GM12878 (cell line): ENCODE measurements around the gene STARD4. TPM values are rescaled to one million over a fixed set of nuclear protein-coding genes. Genes with fewer than 3 reads are reported as not detected.

Experiments
- ATAC-seq: fragments of 200-7000 bp; cut with Tn5 transposase; 3 replicates; pipeline ENCODE4 v1.9.1; 2020; ENCODE audit warnings: mild to moderate bottlenecking, moderate library complexity
- BruUV-seq: library from RNA; stranded (reverse); fragments of 400-500 nt; replicated peaks from 2 replicates; lab custom pipeline; 2021; lab: Mats Ljungman, UMichigan
- CTCF ChIA-PET: fragments of 300-600 bp; sonication (Branson Sonifier 250); formaldehyde crosslinking; extraction: SDS; loops from one replicate; lab custom pipeline; 2021; ENCODE audit warnings: inconsistent platforms; lab: Yijun Ruan, JAX
- POLR2A ChIA-PET: fragments of 350-600 bp; formaldehyde crosslinking; extraction: SDS; loops from one replicate; lab custom pipeline; 2021; ENCODE audit warnings: inconsistent platforms; lab: Charles Lee
- RAD21 ChIA-PET: fragments of 300-600 bp; sonication (Branson Sonifier 250); formaldehyde crosslinking; loops from one replicate; lab custom pipeline; 2023; ENCODE audit warnings: antibody characterized with exemption; ENCODE audit not compliant: unreplicated experiment; lab: Charles Lee
- SMC1A ChIA-PET: fragments of 300-600 bp; sonication (Branson Sonifier 250); formaldehyde crosslinking; loops from one replicate; lab custom pipeline; 2023; ENCODE audit not compliant: unreplicated experiment, uncharacterized antibody; lab: Charles Lee
- DNase-seq: peaks from one replicate; pipeline ENCODE4 v3.0.0-alpha.2; 2011; ENCODE audit warnings: low read depth, low spot score
- FAIRE-seq: peaks from 3 replicates; lab custom pipeline; 2011; peaks lifted over from hg19 to GRCh38; lab: Jason Lieb, UNC
- H2AFZ ChIP-seq: 2 replicates; pipeline ENCODE4 v1.6.0; 2011; ENCODE audit warnings: low read depth, low read length, control low read depth; ENCODE audit not compliant: control insufficient read depth
- H3K27ac ChIP-seq: 2 replicates; pipeline ENCODE4 v1.5.1; 2011; ENCODE audit warnings: control low read depth; ENCODE audit not compliant: control insufficient read depth, insufficient read depth
- H3K27me3 ChIP-seq, 2 experiments: replicated peaks in 1 of 2; 2 replicates each; pipeline versions ENCODE4 v1.6.0 to v1.6.1; 2011; ENCODE audit warnings: low read length in 1 of 2; ENCODE audit not compliant: control insufficient read depth in 2 of 2, insufficient read depth in 2 of 2
- H3K36me3 ChIP-seq, 2 experiments: 2 replicates each; pipeline ENCODE4 v1.5.1; 2011; ENCODE audit warnings: low read length in 1 of 2; ENCODE audit not compliant: control insufficient read depth in 2 of 2, insufficient read depth in 2 of 2
- H3K4me1 ChIP-seq: 2 replicates; pipeline ENCODE4 v1.6.1; 2011; ENCODE audit warnings: mild to moderate bottlenecking, low read length, moderate library complexity, mixed read lengths; ENCODE audit not compliant: control insufficient read depth, insufficient read depth
- H3K4me2 ChIP-seq: 2 replicates; pipeline ENCODE4 v1.6.0; 2011; ENCODE audit warnings: control low read depth; ENCODE audit not compliant: control insufficient read depth, insufficient read depth
- H3K4me3 ChIP-seq: fragments of 200-600 bp; sonication (generic); 2 replicates; pipeline ENCODE4 v1.5.1; 2016
- H3K79me2 ChIP-seq: 2 replicates; pipeline ENCODE4 v1.6.0; 2011; ENCODE audit warnings: low read length; ENCODE audit not compliant: control insufficient read depth, insufficient read depth
- H3K9ac ChIP-seq: 2 replicates; pipeline ENCODE4 v1.8.0; 2011; ENCODE audit warnings: low read length, control low read depth, mixed read lengths; ENCODE audit not compliant: control insufficient read depth, insufficient read depth
- H3K9me3 ChIP-seq: replicated peaks from 3 replicates; pipeline ENCODE4 v1.5.1; 2011; ENCODE audit warnings: mild to moderate bottlenecking, low read length; ENCODE audit not compliant: control insufficient read depth, insufficient read depth
- H4K20me1 ChIP-seq: 2 replicates; pipeline ENCODE4 v1.6.0; 2011; ENCODE audit not compliant: control insufficient read depth, insufficient read depth
- MYB ChIP-seq: fragments of 150-350 bp; IDR thresholded peaks from 2 replicates; pipeline ENCODE4 v1.6.1; 2014; ENCODE audit warnings: mild to moderate bottlenecking, low read depth, low read length, borderline replicate concordance
- PAX5 ChIP-seq: IDR thresholded peaks from 2 replicates; pipeline ENCODE4 v1.6.1; 2011; ENCODE audit warnings: low read depth, low read length, borderline replicate concordance
- RELA ChIP-seq: fragments of 450-650 bp; IDR thresholded peaks from 2 replicates; pipeline ENCODE4 v1.8.0; 2014; ENCODE audit warnings: borderline replicate concordance; ENCODE audit not compliant: partially characterized antibody
- WGBS: methylation state at CpG from one replicate; pipeline ENCODE4 v1.1.6; 2016; ENCODE audit warnings: low lambda C conversion rate; ENCODE audit not compliant: insufficient replicate concordance, insufficient coverage; ENCODE audit errors: missing lambda C conversion rate; 5-methylcytosine and 5-hydroxymethylcytosine counted together
- in situ Hi-C: fragments of 300-500 bp; cut with MboI; formaldehyde crosslinking; loops from 9 replicates; pipeline ENCODE4 v1.14.3; 2018; ENCODE audit warnings: mixed read lengths
- intact Hi-C: fragments of 100-400 bp; cut with micrococcal nuclease; formaldehyde crosslinking; loops from one replicate; pipeline ENCODE4 v1.14.2; 2022; ENCODE audit not compliant: unreplicated experiment
- polyA plus RNA-seq, 11 experiments: library from polyadenylated mRNA; depleted of rRNA in 4 of 11; unstranded in 6 of 11; stranded (reverse) in 5 of 11; fragments of >200 nt; fragmentation: Nextera tagmentation in 4 of 11; fragmentation: Illumina TruSeq in 1 of 11; extraction: Ambion mirVana in 4 of 11; extraction: Trizol in 1 of 11; gene quantifications; 1 replicate in 1 of 11; 2 replicates in 10 of 11; pipeline versions ENCODE4 v1.2.1 to v1.2.3, GENCODE V29; 2011 to 2016; ENCODE audit warnings: inconsistent platforms in 2 of 11, missing spikeins in 2 of 11, low read depth in 1 of 11
- total RNA-seq, 4 experiments: library from RNA; depleted of rRNA in 3 of 4; stranded (reverse); fragments of >200 nt in 3 of 4; fragmentation: Illumina TruSeq in 1 of 4; extraction: Trizol in 1 of 4; gene quantifications; 2 replicates each; pipeline versions ENCODE4 v1.2.1 to v1.2.3, GENCODE V29; 2013 to 2021
- TF ChIP-seq, protein P1 (sequence below): IDR thresholded peaks from 2 replicates; pipeline ENCODE4 v1.6.1; 2012; ENCODE audit warnings: improper control_type of control experiment, low read depth, low read length; ENCODE audit not compliant: insufficient replicate concordance

STARD4 gene
- total and polyA plus RNA-seq, 10 of the 15 experiments (the other 5 are each of a cell fraction or from before 2014, with no cell fraction given), result 41.9 to 190 (median 71.6) TPM

DNA sequence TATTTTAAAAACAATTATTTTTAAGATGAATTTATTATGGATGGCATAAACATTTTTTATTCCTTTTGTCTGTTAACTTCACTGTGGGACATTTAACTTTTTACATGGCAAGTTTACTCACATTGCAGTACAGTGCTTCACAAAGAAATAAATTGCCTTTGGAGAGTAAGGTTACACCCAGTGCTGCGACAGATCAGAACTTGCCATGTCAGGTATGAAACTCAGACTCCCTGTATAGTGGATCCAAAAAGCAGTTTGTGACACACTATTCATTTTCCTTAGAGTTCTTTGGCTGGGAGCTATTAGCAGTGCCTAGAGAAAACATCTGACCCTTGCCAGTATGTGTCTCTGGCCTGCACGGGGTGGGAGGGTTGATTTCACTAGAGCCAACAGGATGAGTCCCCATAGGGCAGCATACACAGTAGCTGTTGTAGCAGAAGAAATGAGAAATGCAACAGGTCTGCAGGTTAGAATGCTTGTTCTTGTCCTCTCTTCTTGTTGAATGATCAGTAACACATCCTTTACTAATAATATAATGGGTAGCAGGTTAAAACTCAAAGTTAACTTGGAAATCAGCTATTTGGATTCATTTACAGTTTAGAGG is 42.9 kb downstream of the STARD4 start:
- H2AFZ ChIP-seq, result no peak overlapping the region
- H3K79me2 ChIP-seq, result no peaks in the 10 kb centered on the region
- no peak overlapping the region for H3K4me3 ChIP-seq
- peaks cover 2% of the 10 kb centered on the region; the same call in 2 of the 3 replicates for H3K9me3 ChIP-seq
- H3K4me1 ChIP-seq, result peaks cover 3% of the 10 kb centered on the region; the same call in 1 of the 2 replicates
- BruUV-seq, result no TSS peak
- ATAC-seq (no peak; the same call in 2 of the 3 replicates), DNase-seq (no peak), FAIRE-seq (no peak)
- no peak for TF ChIP-seq RELA
- no peak for TF ChIP-seq PAX5
- TF ChIP-seq, protein P1, sequence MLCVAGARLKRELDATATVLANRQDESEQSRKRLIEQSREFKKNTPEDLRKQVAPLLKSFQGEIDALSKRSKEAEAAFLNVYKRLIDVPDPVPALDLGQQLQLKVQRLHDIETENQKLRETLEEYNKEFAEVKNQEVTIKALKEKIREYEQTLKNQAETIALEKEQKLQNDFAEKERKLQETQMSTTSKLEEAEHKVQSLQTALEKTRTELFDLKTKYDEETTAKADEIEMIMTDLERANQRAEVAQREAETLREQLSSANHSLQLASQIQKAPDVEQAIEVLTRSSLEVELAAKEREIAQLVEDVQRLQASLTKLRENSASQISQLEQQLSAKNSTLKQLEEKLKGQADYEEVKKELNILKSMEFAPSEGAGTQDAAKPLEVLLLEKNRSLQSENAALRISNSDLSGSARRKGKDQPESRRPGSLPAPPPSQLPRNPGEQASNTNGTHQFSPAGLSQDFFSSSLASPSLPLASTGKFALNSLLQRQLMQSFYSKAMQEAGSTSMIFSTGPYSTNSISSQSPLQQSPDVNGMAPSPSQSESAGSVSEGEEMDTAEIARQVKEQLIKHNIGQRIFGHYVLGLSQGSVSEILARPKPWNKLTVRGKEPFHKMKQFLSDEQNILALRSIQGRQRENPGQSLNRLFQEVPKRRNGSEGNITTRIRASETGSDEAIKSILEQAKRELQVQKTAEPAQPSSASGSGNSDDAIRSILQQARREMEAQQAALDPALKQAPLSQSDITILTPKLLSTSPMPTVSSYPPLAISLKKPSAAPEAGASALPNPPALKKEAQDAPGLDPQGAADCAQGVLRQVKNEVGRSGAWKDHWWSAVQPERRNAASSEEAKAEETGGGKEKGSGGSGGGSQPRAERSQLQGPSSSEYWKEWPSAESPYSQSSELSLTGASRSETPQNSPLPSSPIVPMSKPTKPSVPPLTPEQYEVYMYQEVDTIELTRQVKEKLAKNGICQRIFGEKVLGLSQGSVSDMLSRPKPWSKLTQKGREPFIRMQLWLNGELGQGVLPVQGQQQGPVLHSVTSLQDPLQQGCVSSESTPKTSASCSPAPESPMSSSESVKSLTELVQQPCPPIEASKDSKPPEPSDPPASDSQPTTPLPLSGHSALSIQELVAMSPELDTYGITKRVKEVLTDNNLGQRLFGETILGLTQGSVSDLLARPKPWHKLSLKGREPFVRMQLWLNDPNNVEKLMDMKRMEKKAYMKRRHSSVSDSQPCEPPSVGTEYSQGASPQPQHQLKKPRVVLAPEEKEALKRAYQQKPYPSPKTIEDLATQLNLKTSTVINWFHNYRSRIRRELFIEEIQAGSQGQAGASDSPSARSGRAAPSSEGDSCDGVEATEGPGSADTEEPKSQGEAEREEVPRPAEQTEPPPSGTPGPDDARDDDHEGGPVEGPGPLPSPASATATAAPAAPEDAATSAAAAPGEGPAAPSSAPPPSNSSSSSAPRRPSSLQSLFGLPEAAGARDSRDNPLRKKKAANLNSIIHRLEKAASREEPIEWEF, result no peak
- no peak for TF ChIP-seq MYB
- no peak overlapping the region for H3K4me2 ChIP-seq
- no peaks in the 10 kb centered on the region for H3K27me3 ChIP-seq
- intact Hi-C loops (no loop called here), in situ Hi-C loops (no loop called here)
- 94% methylated on average over 2 of the region's 2 CpGs for WGBS
- CTCF ChIA-PET, result interaction anchor here (0.9 to 1.4 kb wide), 6 partner anchors 8 to 310 kb away, joined by 3 to 5 read pairs (median 3); no protein-coding TSS in a partner anchor
- H4K20me1 ChIP-seq, result no peaks in the 10 kb centered on the region
- SMC1A ChIA-PET, result interaction anchor here (1.1 to 2.2 kb wide), 6 partner anchors 9 to 312 kb away, joined by 3 to 6 read pairs (median 3); no protein-coding TSS in a partner anchor
- POLR2A ChIA-PET, result no interaction called here
- RAD21 ChIA-PET, result interaction anchor here (0.5 kb wide), 1 partner anchor 243 kb away, joined by 3 read pairs; no protein-coding TSS in a partner anchor
- H3K36me3 ChIP-seq, result no peaks in the 10 kb centered on the region; a peak in 1 of 4 replicates
- no peak overlapping the region for H3K9ac ChIP-seq
- no peak overlapping the region for H3K27ac ChIP-seq
